Esophagus muscularis mucosa (tissue), 4 donors: ENCODE data around the gene TNFSF12. TPM values are rescaled to one million over a fixed set of nuclear protein-coding genes. Genes with fewer than 3 reads are reported as not detected.

ENCODE experiments used
- DNase-seq: peaks from one replicate; pipeline ENCODE4 v3.0.0-alpha.2; 2017; ENCODE audit errors: extremely low spot score
- H3K27ac ChIP-seq, 4 donors: fragments of 200-600 bp; sonication (generic); replicated peaks in 1 of 4; 1 replicate in 3 of 4; 2 replicates in 1 of 4; pipeline ENCODE4 v1.5.1; 2016 to 2019; ENCODE audit warnings: mild to moderate bottlenecking in 1 of 4
- H3K27me3 ChIP-seq, 4 donors: fragments of 200-600 bp; sonication (generic); one replicate each; pipeline versions ENCODE4 v1.5.1 to v1.6.0; 2016 to 2019
- H3K36me3 ChIP-seq, 4 donors: fragments of 200-600 bp; sonication (generic); one replicate each; pipeline ENCODE4 v1.5.1; 2016 to 2019
- H3K4me1 ChIP-seq, 4 donors: fragments of 200-600 bp; sonication (generic); one replicate each; pipeline ENCODE4 v1.5.1; 2016 to 2019
- H3K4me3 ChIP-seq, 4 donors: fragments of 200-600 bp; sonication (generic); 1 replicate in 2 of 4; 2 replicates in 2 of 4; pipeline ENCODE4 v1.5.1; 2016 to 2019; ENCODE audit warnings: mild to moderate bottlenecking in 4 of 4, moderate library complexity in 1 of 4
- H3K9me3 ChIP-seq, 4 donors: fragments of 200-600 bp; sonication (generic); 1 replicate in 3 of 4; 2 replicates in 1 of 4; pipeline ENCODE4 v1.5.1; 2016 to 2019
- CTCF ChIP-seq, 3 experiments: fragments of 200-600 bp in 2 of 3; fragments of 450-650 bp in 1 of 3; sonication (generic) in 2 of 3; IDR thresholded peaks; one replicate each; pipeline ENCODE4 v1.5.1; 2017 to 2019; ENCODE audit warnings: antibody characterized with exemption in 3 of 3, mild to moderate bottlenecking in 2 of 3, moderate library complexity in 1 of 3
- EP300 ChIP-seq: sonication (generic); formaldehyde crosslinking; IDR thresholded peaks from one replicate; pipeline ENCODE4 v1.6.1; 2017; ENCODE audit warnings: antibody characterized with exemption
- POLR2A ChIP-seq: fragments of 450-650 bp; IDR thresholded peaks from one replicate; pipeline ENCODE4 v1.6.1; 2017; ENCODE audit warnings: antibody characterized with exemption, moderate library complexity, mild to moderate bottlenecking, low read depth
- POLR2AphosphoS5 ChIP-seq, 2 donors: sonication (generic); formaldehyde crosslinking; IDR thresholded peaks; one replicate each; pipeline ENCODE4 v1.6.1; 2017; ENCODE audit warnings: antibody characterized with exemption in 2 of 2
- WGBS: methylation state at CpG from one replicate; pipeline ENCODE4 v1.1.5; 2018; 5-methylcytosine and 5-hydroxymethylcytosine counted together
- intact Hi-C: fragments of 100-400 bp; cut with DNase I; formaldehyde crosslinking; loops from one replicate; pipeline ENCODE4 v1.15.1; 2023
- total RNA-seq, 4 donors: library from RNA; depleted of rRNA; stranded (reverse); fragments of >200 nt; gene quantifications; one replicate each; pipeline versions ENCODE4 v1.1.0 to v1.2.1, GENCODE V29; 2016

Gene TNFSF12
- 100 to 1,000 TPM; 102 to 136 (median 122) TPM for total RNA-seq

- Histone ChIP-seq H3K4me3 (peak within 1 kb of the TSS; percentile 81 to 93 (median 82)), H3K36me3 (peaks cover 3 to 24% (median 14%) of the 10 kb centered on the region in 4 donors), H3K27me3 (no peaks in the 10 kb centered on the region), H3K4me1 (peaks cover 25 to 36% (median 28%) of the 10 kb centered on the region in 4 donors), H3K9me3 (no peaks in the 10 kb centered on the region), H3K27ac (peak within 1 kb of the TSS; percentile 93 to 96 (median 94))
- WGBS, result 5% methylated on average over 12 of the region's 65 CpGs
- intact Hi-C loops, result no loop called here
- DNase-seq, result no peak
- TF ChIP-seq CTCF (IDR thresholded peaks at IDR 0.05) (peak in 2 of 3 experiments; percentile 22 to 37), POLR2AphosphoS5 (IDR thresholded peaks at IDR 0.05) (peak in 1 of 2 donors; percentile 69), EP300 (no peak), POLR2A (no peak)
Measured at GRCh38 chr17:7548585-7549400, at the start of gene TNFSF12. TNFSF12 (plus strand) TSS chr17:7549058; CDS start chr17:7549154, 96 bp downstream.

GRCh38 chr17:7499161-7499560, 49.7 kb upstream of the TNFSF12 start:
- intact Hi-C loops, result no loop called here
- TF ChIP-seq POLR2AphosphoS5 (IDR thresholded peaks at IDR 0.05), result no peak
- no peak for TF ChIP-seq POLR2A
- TF ChIP-seq CTCF (IDR thresholded peaks at IDR 0.05), result no peak
- TF ChIP-seq EP300, result no peak
- H3K9me3 ChIP-seq, result no peaks in the 10 kb centered on the region
- peaks cover 64 to 86% (median 85%) of the 10 kb centered on the region in 4 donors for H3K36me3 ChIP-seq
- no peak for DNase-seq
- 84% methylated on average over 9 of the region's 11 CpGs for WGBS
- H3K27ac ChIP-seq, result no peak overlapping the region
- H3K4me1 ChIP-seq, result peaks cover 0 to 9% (median 4%) of the 10 kb centered on the region in 4 donors
- no peak overlapping the region for H3K4me3 ChIP-seq
- H3K27me3 ChIP-seq, result no peaks in the 10 kb centered on the region

- Histone ChIP-seq H3K36me3 (peaks cover 74 to 100% (median 97%) of the 10 kb centered on the region in 4 donors), H3K4me3 (no peak overlapping the region), H3K4me1 (peaks cover 0 to 7% (median 0%) of the 10 kb centered on the region in 4 donors), H3K9me3 (no peaks in the 10 kb centered on the region), H3K27ac (no peak overlapping the region), H3K27me3 (no peaks in the 10 kb centered on the region)
- 74% methylated on average over 11 of the region's 14 CpGs for WGBS
- no peak for TF ChIP-seq POLR2AphosphoS5 (IDR thresholded peaks at IDR 0.05)
- no peak for TF ChIP-seq POLR2A
- no peak for TF ChIP-seq CTCF (IDR thresholded peaks at IDR 0.05)
- no peak for DNase-seq
- intact Hi-C loops, result no loop called here
Measured at GRCh38 chr17:7501729-7502128, 47.1 kb upstream of the TNFSF12 start.

- intact Hi-C loops, result no loop called here
- peaks cover 0 to 1% (median 0%) of the 10 kb centered on the region in 4 donors for H3K4me1 ChIP-seq
- 89% methylated on average over 20 of the region's 20 CpGs for WGBS
- no peak for TF ChIP-seq EP300
- H3K4me3 ChIP-seq, result no peak overlapping the region
- H3K27me3 ChIP-seq, result no peaks in the 10 kb centered on the region
- no peak overlapping the region for H3K27ac ChIP-seq
- peaks cover 72 to 100% (median 97%) of the 10 kb centered on the region in 4 donors for H3K36me3 ChIP-seq
- no peak for DNase-seq
- H3K9me3 ChIP-seq, result no peaks in the 10 kb centered on the region
Measured at GRCh38 chr17:7502171-7502847, 46.5 kb upstream of the TNFSF12 start.

- intact Hi-C loops, result no loop called here
- H3K9me3 ChIP-seq, result no peaks in the 10 kb centered on the region
- H3K27ac ChIP-seq, result no peak overlapping the region
- peak in 2 of 3 experiments; percentile 12 to 23 for TF ChIP-seq CTCF (IDR thresholded peaks at IDR 0.05)
- TF ChIP-seq POLR2AphosphoS5 (IDR thresholded peaks at IDR 0.05), result no peak
- H3K4me1 ChIP-seq, result no peaks in the 10 kb centered on the region
- no peaks in the 10 kb centered on the region for H3K27me3 ChIP-seq
- H3K4me3 ChIP-seq, result no peak overlapping the region
- DNase-seq, result no peak
- 80% methylated on average over 14 of the region's 14 CpGs for WGBS
- peaks cover 65 to 100% (median 96%) of the 10 kb centered on the region in 4 donors for H3K36me3 ChIP-seq
Measured at GRCh38 chr17:7502987-7503386, 45.9 kb upstream of the TNFSF12 start.
